Keratinocyte (primary cell): Measurements from ENCODE around the gene ZNF586. TPM values are rescaled to one million over a fixed set of nuclear protein-coding genes. Genes with fewer than 3 reads are reported as not detected.
"Not testable (repeated sequence)": the region's sequence is repeated elsewhere in the genome, so short reads cannot be mapped to it uniquely, and the experiment has no call there.

Experiments used
- DNase-seq: peaks from one replicate; pipeline ENCODE4 v3.0.0-alpha.2; 2011; ENCODE audit warnings: low read depth, missing footprints, low spot score
- FAIRE-seq: peaks from 2 replicates; lab custom pipeline; 2011; peaks lifted over from hg19 to GRCh38; lab: Jason Lieb, UNC
- H2AFZ ChIP-seq: 2 replicates; pipeline ENCODE4 v1.6.0; 2012; ENCODE audit warnings: low read length, control low read depth, inconsistent platforms; ENCODE audit not compliant: control insufficient read depth
- H3K27ac ChIP-seq: 2 replicates; pipeline ENCODE4 v1.5.1; 2011; ENCODE audit warnings: low read length; ENCODE audit not compliant: control insufficient read depth, insufficient read depth
- H3K27me3 ChIP-seq: 3 replicates; pipeline ENCODE4 v1.6.0; 2011; ENCODE audit warnings: low read length; ENCODE audit not compliant: control insufficient read depth, insufficient read depth; ENCODE audit errors: extremely low read depth
- H3K36me3 ChIP-seq, 2 experiments: 2 replicates in 1 of 2; 3 replicates in 1 of 2; pipeline ENCODE4 v1.5.1; 2011; ENCODE audit warnings: low read length in 2 of 2, mild to moderate bottlenecking in 1 of 2; ENCODE audit not compliant: control insufficient read depth in 2 of 2, insufficient read depth in 2 of 2; ENCODE audit errors: extremely low read depth in 1 of 2
- H3K4me1 ChIP-seq: 3 replicates; pipeline ENCODE4 v1.5.1; 2011; ENCODE audit warnings: low read length; ENCODE audit not compliant: control insufficient read depth, insufficient read depth; ENCODE audit errors: extremely low read depth
- H3K4me2 ChIP-seq: 3 replicates; pipeline ENCODE4 v1.6.0; 2011; ENCODE audit warnings: low read depth, low read length; ENCODE audit not compliant: control insufficient read depth, insufficient read depth; ENCODE audit errors: extremely low read depth
- H3K4me3 ChIP-seq, 3 experiments: fragments of 200-600 bp in 1 of 3; sonication (generic) in 1 of 3; 2 replicates in 2 of 3; 3 replicates in 1 of 3; pipeline ENCODE4 v1.5.1; 2011 to 2016; ENCODE audit warnings: low read length in 3 of 3, mild to moderate bottlenecking in 3 of 3, control low read depth in 2 of 3, inconsistent platforms in 1 of 3, low read depth in 1 of 3, mixed read lengths in 1 of 3, mixed run types in 1 of 3, moderate library complexity in 1 of 3; ENCODE audit not compliant: control insufficient read depth in 2 of 3, insufficient read depth in 2 of 3; ENCODE audit errors: extremely low read depth in 1 of 3
- H3K79me2 ChIP-seq: 2 replicates; pipeline ENCODE4 v1.6.0; 2012; ENCODE audit warnings: low read length; ENCODE audit not compliant: control insufficient read depth, insufficient read depth
- H3K9ac ChIP-seq: 3 replicates; pipeline ENCODE4 v1.6.0; 2011; ENCODE audit warnings: low read length; ENCODE audit not compliant: control insufficient read depth, insufficient read depth; ENCODE audit errors: extremely low read depth
- H3K9me1 ChIP-seq: 3 replicates; pipeline ENCODE4 v1.6.0; 2011; ENCODE audit warnings: low read length; ENCODE audit not compliant: control insufficient read depth, insufficient read depth; ENCODE audit errors: extremely low read depth
- H3K9me3 ChIP-seq: 2 replicates; pipeline ENCODE4 v1.5.1; 2012; ENCODE audit warnings: low read depth, low read length; ENCODE audit not compliant: control insufficient read depth
- H4K20me1 ChIP-seq: 3 replicates; pipeline ENCODE4 v1.6.0; 2011; ENCODE audit warnings: low read length; ENCODE audit not compliant: control insufficient read depth, insufficient read depth; ENCODE audit errors: extremely low read depth
- CTCF ChIP-seq, 3 experiments: IDR thresholded peaks in 1 of 3; conservative IDR thresholded peaks in 1 of 3; optimal IDR thresholded peaks in 1 of 3; 2 replicates in 2 of 3; 3 replicates in 1 of 3; pipeline versions ENCODE3 to v1.5.1; 2011; ENCODE audit warnings: low read length in 3 of 3, mild to moderate bottlenecking in 3 of 3, moderate library complexity in 2 of 3, control low read depth in 1 of 3, inconsistent platforms in 1 of 3; ENCODE audit not compliant: insufficient read depth in 2 of 3; ENCODE audit errors: extremely low read depth in 1 of 3
- EZH2 ChIP-seq: IDR thresholded peaks from one replicate; pipeline ENCODE4 v1.6.1; 2012; ENCODE audit warnings: inconsistent platforms, mild to moderate bottlenecking, low read length, moderate library complexity
- dilution Hi-C: fragments of 300-500 bp; cut with MboI; formaldehyde crosslinking; loops from one replicate; pipeline ENCODE4 v1.7.0; 2020; ENCODE audit warnings: low sequenced_read_pairs; ENCODE audit not compliant: extremely low pct_ligation_motif_present
- polyA plus RNA-seq, 5 experiments: library from polyadenylated mRNA; depleted of rRNA in 3 of 5; stranded (reverse) in 3 of 5; stranded (forward) in 1 of 5; unstranded in 1 of 5; fragments of >200 nt; gene quantifications; 1 replicate in 1 of 5; 2 replicates in 3 of 5; 3 replicates in 1 of 5; pipeline versions ENCODE4 v1.2.1 to v1.2.3, GENCODE V29; 2011 to 2012; ENCODE audit warnings: missing spikeins in 2 of 5, low read depth in 1 of 5, low replicate concordance in 1 of 5

Gene ZNF586
- polyA plus RNA-seq, 1 donor (not counting 4 experiments of a cell fraction or from before 2014, with no cell fraction given): 9.6 TPM

- dilution Hi-C loops: no loop called here
- TF ChIP-seq EZH2 (no peak), CTCF (optimal IDR thresholded peaks at IDR 0.05 in 1 of 3, IDR thresholded peaks at IDR 0.05 in 1 of 3, conservative IDR thresholded peaks at IDR 0.05 in 1 of 3; ENCODE audit: extremely low read depth in 1 of 3, insufficient read depth in 2 of 3, low read length in 3 of 3) (no peak)
- FAIRE-seq: no peak
These were observed 42.8 kb downstream of the ZNF586 start for GRCh38 chr19:57812226-57812625.

GRCh38 chr19:57812975-57813820, 43.7 kb downstream of the ZNF586 start:
- Histone ChIP-seq H3K36me3 (peaks cover 11% of the 10 kb centered on the region in 2 experiments), H3K79me2 (peaks cover 34% of the 10 kb centered on the region), H3K9ac (peak overlapping the region; percentile 85), H3K4me3 (peak overlapping the region in 2 of 3 experiments; percentile 79 to 94), H3K4me2 (peak overlapping the region; percentile 97)
- H3K27ac ChIP-seq, H3K4me1 ChIP-seq, H3K9me3 ChIP-seq, H3K27me3 ChIP-seq, DNase-seq, H3K9me1 ChIP-seq, H4K20me1 ChIP-seq, H2AFZ ChIP-seq, dilution Hi-C loops, FAIRE-seq: not testable (repeated sequence)

More at GRCh38 chr19:57812226-57812625, 42.8 kb downstream of the ZNF586 start:
- Histone ChIP-seq H3K4me2 (no peak overlapping the region), H4K20me1 (no peaks in the 10 kb centered on the region), H3K4me1 (peaks cover 5% of the 10 kb centered on the region), H3K27ac (no peak overlapping the region), H3K36me3 (peaks cover 13 to 14% of the 10 kb centered on the region in 2 experiments), H3K4me3 (no peak overlapping the region), H3K79me2 (peaks cover 36% of the 10 kb centered on the region), H3K27me3 (no peaks in the 10 kb centered on the region), H2AFZ (no peak overlapping the region), H3K9me3 (no peaks in the 10 kb centered on the region), H3K9me1 (no peaks in the 10 kb centered on the region), H3K9ac (no peak overlapping the region)
- DNase-seq: no peak
